Mesothelial cell of epicardium (in vitro differentiated cells): ENCODE data around the gene TK1. TPM values are rescaled to one million over a fixed set of nuclear protein-coding genes. Genes with fewer than 3 reads are reported as not detected.

Experiments
- DNase-seq, 2 experiments: peaks; one replicate each; pipeline ENCODE4 v3.0.0; 2021; ENCODE audit warnings: low spot score in 2 of 2; ENCODE audit not compliant: unreplicated experiment in 2 of 2
- H3K27ac Mint-ChIP-seq: 2 replicates; pipeline ENCODE4 v1.8.0; 2021; ENCODE audit warnings: mixed read lengths
- H3K27me3 Mint-ChIP-seq: 2 replicates; pipeline ENCODE4 v1.8.0; 2021; ENCODE audit warnings: low read depth, mixed read lengths
- H3K36me3 Mint-ChIP-seq: 2 replicates; pipeline ENCODE4 v1.8.0; 2021; ENCODE audit warnings: mixed read lengths
- H3K4me1 Mint-ChIP-seq: 2 replicates; pipeline ENCODE4 v1.8.0; 2021; ENCODE audit warnings: mixed read lengths
- H3K4me3 Mint-ChIP-seq: 2 replicates; pipeline ENCODE4 v1.8.0; 2021; ENCODE audit warnings: mild to moderate bottlenecking, moderate library complexity, mixed read lengths
- H3K9me3 Mint-ChIP-seq: 2 replicates; pipeline ENCODE4 v1.8.0; 2021; ENCODE audit warnings: mixed read lengths
- CTCF ChIP-seq: fragments of 200-600 bp; sonication (generic); IDR thresholded peaks from one replicate; pipeline ENCODE4 v1.5.0; 2021; ENCODE audit warnings: antibody characterized with exemption; ENCODE audit not compliant: unreplicated experiment
- total RNA-seq: library from RNA; stranded (reverse); gene quantifications from 3 replicates; pipeline ENCODE4 v1.2.1, GENCODE V29; 2021

The TK1 gene
- total RNA-seq, 1 donor from 2014 or later = 23.3 TPM

- no peak for TF ChIP-seq CTCF
- no peaks in the 10 kb centered on the region for H3K36me3 Mint-ChIP-seq
- H3K27ac Mint-ChIP-seq = peak overlapping the region; percentile 2
- H3K27me3 Mint-ChIP-seq = no peaks in the 10 kb centered on the region
- peaks cover 23% of the 10 kb centered on the region for H3K4me1 Mint-ChIP-seq
- no peak overlapping the region for H3K4me3 Mint-ChIP-seq
- no peaks in the 10 kb centered on the region for H3K9me3 Mint-ChIP-seq
- DNase-seq = no peak
Measured at GRCh38 chr17:78148286-78149016, 38.4 kb downstream of the TK1 start.

DNA sequence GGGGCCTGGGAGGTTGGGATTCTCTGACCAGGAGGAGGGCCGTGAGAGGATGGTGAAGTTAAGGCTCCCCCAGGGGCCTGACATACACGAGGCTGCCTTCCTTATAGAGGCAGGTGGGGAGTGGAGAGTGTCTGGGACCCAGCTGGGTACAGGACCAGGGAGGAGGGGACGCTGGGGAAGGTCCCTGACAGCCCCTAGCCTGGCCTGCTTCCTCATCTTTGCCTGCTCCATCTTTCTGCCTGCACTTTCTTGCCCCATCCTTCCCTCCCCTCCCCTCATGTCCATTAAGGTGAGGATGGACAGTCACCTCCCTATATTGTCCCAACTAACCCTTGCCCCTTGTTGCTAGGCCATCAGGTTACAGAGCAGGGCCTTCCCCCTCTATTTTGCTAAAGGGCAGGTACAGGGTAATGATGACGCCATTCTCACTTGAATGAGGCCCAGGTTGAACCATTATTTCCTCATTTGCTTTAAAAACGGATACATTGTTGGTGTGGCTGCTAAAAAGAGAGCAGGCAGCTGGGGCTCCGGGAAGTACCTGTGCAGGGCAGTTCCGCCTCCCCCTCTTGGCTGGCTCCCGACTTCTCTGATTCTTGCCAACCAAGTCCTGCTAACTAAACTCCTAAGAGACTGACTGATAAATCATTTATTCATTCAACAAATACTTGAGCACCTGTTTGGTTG lies 39.4 kb downstream of the TK1 start:
- H3K27me3 Mint-ChIP-seq = no peaks in the 10 kb centered on the region
- H3K4me3 Mint-ChIP-seq = no peak overlapping the region
- H3K36me3 Mint-ChIP-seq = no peaks in the 10 kb centered on the region
- peaks cover 23% of the 10 kb centered on the region for H3K4me1 Mint-ChIP-seq
- no peaks in the 10 kb centered on the region for H3K9me3 Mint-ChIP-seq
- TF ChIP-seq CTCF = no peak
- DNase-seq = no peak
- H3K27ac Mint-ChIP-seq = no peak overlapping the region

- no peak overlapping the region for H3K27ac Mint-ChIP-seq
- no peak overlapping the region for H3K4me3 Mint-ChIP-seq
- H3K36me3 Mint-ChIP-seq = no peaks in the 10 kb centered on the region
- TF ChIP-seq CTCF = no peak
- H3K4me1 Mint-ChIP-seq = peaks cover 23% of the 10 kb centered on the region
- H3K27me3 Mint-ChIP-seq = no peaks in the 10 kb centered on the region
- no peak for DNase-seq
- no peaks in the 10 kb centered on the region for H3K9me3 Mint-ChIP-seq
Measured at GRCh38 chr17:78146881-78147280, 40.0 kb downstream of the TK1 start.

DNA sequence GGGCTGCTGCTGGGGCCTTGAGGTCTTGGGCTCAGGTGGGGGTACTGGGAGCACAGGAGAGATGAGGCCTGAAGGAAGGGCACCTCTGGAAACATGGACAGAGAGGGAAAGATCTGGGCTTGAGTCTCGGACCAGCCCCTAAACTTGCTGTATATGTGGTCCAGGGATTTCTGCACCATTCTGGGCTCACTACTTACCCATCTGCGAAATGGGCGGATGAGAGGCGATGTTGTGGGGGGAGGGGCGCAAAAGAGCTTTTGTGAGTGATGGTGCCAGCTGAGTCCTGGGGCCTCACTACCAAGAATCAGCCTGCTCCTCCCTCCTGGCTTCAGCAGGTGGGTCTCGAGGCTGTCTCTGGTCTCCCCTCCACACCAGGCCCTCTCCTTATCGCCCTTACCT lies 40.4 kb downstream of the TK1 start:
- TF ChIP-seq CTCF = no peak
- H3K4me1 Mint-ChIP-seq = peaks cover 22% of the 10 kb centered on the region
- no peaks in the 10 kb centered on the region for H3K27me3 Mint-ChIP-seq
- H3K4me3 Mint-ChIP-seq = no peak overlapping the region
- no peaks in the 10 kb centered on the region for H3K9me3 Mint-ChIP-seq
- H3K27ac Mint-ChIP-seq = no peak overlapping the region
- no peaks in the 10 kb centered on the region for H3K36me3 Mint-ChIP-seq
- no peak for DNase-seq

DNA sequence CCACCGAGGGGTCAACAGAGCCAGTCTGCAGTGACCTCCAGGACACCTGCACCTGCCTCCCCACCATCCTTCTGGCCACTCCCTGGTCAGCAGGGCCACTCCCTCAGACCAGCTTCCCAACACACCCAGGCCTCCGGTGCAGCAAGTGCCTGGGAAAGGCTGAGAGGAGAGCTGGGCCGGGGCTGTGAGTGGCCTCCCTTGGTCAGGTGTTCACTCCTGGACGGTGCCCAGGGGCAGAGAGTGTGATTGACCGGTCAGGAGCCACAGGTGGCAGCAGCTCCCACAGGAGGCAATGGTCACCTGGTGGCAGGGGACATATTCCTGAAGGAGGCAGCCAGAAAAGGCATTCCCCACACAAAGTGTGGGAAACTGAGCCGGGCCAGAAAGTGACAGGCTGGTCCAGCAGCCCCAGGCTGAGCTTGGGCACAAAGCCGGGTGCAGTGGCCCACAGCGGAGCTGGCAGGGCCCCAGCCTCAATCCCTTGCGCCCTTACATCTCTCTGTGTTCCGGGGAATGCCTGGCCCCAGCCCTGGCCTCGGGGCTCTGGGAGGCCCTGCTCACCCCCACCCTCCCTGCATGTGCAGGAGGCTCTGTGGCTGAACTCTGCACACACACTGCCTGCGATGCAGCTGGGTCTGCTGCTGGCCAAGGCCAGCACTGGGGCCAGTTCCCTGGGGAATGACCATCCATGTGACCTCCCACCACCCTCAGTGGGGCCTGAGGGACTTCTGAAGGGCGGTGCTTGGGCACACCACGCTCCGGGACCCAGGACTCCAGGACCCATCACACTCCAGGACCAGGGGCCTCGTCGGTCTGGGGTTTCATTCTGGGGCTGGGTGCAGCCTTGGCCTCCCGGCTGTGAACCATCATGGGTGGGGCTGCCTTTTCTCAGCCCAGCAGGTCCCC lies 41.9 kb downstream of the TK1 start:
- no peak overlapping the region for H3K4me3 Mint-ChIP-seq
- peak overlapping the region; percentile 39 for H3K27ac Mint-ChIP-seq
- no peaks in the 10 kb centered on the region for H3K9me3 Mint-ChIP-seq
- no peak for DNase-seq
- no peaks in the 10 kb centered on the region for H3K27me3 Mint-ChIP-seq
- TF ChIP-seq CTCF = no peak
- no peaks in the 10 kb centered on the region for H3K36me3 Mint-ChIP-seq
- peaks cover 21% of the 10 kb centered on the region for H3K4me1 Mint-ChIP-seq
